GM21717 (cell line): Measurements from ENCODE around the gene MRAS.

Source experiments
- ATAC-seq: cut with Tn5 transposase; IDR thresholded peaks from one replicate; pipeline ENCODE4 v1.9.1; 2021; ENCODE audit warnings: mild to moderate bottlenecking, moderate library complexity; ENCODE audit not compliant: unreplicated experiment

MRAS gene

DNA sequence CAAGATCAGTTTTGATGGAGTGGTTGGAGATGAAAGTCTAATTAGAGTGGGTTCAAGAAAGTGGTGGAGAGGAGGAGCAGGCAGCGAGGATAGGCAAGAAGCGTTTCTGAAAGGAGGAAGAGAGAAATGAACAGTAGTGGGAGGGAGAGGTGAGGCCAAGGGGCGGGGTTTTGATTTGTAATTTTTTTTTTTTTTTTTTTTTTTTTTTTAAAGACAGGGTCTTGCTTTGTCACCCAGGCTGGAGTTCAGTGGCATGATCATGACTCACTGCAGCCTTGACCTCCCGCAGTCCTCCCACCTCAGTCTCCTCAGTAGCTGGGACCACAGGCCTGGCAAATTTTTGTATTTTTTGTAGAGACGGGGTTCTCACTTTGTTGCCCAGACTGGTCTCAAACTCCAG, 36.6 kb downstream of the MRAS start:
- no peak for ATAC-seq

DNA sequence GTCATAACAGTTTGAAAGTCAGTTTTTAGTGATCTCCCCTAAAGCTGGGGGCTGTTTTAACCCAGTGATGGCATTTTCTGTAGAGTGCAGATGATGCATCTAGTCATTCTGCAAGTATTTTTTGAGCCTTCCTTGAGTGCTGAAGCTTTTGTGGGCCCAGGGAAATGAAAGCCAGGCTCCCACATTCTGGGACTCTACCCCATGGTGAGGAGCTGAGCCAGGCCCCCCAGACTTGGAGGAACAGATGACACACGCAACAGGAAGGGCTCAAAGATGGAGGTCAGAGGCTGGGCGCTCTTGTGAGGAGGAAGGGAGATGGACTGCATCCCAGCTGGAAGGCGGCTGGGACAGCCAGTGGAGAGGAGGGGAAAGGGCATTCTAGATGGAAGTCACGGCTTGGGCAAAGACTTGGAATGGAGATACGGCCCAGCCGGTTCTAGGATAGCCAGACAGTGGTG, 40.8 kb downstream of the MRAS start:
- no peak for ATAC-seq

DNA sequence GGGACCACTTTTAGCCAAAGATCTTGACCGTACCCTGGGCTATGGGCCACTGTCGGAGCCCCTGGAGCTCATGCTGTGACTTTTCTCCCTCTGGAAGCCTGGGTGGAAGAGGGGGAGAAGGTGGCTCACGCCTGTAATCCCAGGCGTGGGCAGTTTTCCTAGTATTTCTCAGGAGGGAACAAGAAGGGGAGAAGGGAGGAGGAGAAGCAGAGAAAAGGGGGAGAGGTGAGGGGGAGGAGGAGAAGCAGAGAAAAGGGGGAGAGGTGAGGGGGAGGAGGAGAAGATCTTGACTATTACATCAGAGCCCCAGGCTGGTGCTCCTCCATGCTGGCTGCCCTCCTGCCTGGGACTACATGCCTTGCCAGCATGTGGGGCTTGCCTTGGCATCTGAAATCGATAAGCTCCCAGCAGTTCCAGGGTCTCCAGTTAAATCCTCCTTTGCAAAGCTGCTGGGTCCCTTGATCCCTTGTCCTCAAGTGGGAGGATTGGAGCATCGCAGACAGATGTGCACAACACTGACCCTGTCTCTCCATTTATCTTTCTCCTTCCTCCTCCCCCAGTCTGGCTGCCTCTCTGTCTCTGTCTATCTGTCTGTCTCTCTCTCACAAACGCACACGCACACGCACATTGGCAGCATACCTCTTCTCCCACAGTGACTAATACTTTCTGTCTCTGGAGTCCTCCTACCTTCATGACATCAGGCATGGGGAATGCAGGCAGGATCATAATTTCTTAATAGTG, 41.6 kb downstream of the MRAS start:
- no peak for ATAC-seq

DNA sequence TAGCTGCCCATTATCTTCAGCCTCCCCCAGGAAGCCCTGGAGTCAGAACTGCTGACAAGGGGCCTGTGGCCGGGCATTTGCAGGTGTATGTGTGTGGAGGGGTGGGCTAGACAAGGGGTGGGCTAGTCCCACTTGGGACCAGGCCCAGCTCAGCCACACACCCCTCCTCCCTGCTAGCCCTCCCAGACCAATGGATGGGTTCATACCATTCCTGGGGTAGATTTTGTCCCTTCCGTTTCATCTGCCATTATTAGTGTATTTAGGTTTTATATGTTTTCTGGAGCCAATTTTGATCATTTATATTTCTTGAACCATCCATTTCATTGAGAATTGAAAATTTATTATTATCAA, 42.2 kb downstream of the MRAS start:
- ATAC-seq = no peak

DNA sequence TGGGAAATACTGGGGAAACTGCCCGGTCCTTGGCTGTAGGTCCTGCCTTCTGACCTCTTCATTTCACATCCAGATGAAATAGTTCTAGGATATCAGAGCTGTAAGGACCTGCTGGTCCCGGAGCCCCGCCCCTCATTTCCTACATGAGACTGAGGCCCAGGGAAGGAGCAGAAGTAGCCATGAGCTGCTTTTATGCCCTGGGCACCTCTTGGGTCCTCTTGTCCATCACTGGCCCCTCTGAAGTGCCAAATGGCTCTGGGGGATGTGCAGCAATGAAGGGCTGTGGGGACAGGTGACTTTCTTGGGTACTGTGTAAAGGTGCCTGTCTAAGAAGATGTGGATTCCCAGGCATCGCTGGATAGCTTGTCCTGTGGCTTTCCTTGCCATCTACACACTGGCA, 45.8 kb downstream of the MRAS start:
- ATAC-seq = no peak

DNA sequence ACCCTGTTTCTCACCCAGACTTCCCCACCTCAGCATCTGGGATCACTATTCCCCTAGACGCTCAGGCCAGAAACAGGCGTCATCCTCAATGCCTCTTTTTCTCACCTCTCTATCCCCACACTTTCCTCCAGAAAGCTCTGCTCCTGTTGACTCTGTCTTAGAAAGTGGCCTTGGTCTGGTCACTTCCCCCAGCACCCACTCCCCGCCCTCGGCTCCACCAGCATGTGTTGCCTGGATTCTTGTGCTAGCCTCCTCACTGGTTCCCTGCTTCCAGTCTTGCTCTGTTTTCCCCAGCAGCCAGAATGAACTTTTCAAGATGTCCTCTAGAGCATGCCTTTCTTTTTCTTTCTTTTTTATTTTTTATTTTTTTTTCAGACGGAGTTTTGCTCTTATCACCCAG, 46.3 kb downstream of the MRAS start:
- no peak for ATAC-seq

DNA sequence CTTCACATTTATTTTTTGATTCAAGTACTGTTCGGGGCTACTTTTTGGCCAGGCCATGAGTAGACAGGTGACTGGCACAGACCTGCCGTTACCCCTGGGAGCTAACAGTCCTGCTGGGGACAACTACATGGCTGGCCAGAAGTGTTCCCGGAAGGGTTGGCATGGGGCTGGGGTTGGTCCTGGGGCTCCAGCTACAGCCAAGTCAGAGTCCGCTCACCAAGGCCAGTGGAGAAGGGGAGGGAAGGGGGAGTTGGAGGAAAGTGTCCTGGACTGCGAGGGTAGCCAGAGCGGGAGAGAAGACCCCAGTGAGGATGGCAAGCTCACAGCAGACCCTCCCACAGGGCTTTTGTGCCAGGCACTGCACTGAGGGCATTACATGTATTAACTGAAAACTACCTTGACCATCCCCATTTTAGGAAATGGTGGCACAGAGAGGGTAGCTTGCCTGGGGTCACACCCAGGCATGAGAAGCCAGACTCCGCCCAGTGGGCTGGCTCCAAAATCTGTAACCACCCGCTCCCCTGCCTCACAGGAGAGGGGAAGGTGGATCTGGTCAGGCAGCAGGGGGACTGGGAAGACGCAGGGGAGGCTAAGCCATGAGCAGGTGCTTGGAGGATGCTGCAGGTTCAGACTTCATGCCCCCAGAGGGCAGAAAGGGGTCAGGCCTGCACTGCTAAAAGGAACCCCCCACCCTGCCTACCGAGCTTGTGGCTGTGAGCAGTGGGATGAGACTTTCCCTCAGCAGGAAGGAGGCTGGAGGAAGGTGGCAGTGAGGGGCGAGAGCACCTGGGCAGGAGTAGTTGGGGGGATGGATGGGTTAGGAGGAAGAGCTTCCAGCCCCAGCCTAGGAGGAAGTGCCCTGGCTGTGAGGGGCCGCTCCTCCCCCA, 47.7 kb downstream of the MRAS start:
- ATAC-seq = no peak

DNA sequence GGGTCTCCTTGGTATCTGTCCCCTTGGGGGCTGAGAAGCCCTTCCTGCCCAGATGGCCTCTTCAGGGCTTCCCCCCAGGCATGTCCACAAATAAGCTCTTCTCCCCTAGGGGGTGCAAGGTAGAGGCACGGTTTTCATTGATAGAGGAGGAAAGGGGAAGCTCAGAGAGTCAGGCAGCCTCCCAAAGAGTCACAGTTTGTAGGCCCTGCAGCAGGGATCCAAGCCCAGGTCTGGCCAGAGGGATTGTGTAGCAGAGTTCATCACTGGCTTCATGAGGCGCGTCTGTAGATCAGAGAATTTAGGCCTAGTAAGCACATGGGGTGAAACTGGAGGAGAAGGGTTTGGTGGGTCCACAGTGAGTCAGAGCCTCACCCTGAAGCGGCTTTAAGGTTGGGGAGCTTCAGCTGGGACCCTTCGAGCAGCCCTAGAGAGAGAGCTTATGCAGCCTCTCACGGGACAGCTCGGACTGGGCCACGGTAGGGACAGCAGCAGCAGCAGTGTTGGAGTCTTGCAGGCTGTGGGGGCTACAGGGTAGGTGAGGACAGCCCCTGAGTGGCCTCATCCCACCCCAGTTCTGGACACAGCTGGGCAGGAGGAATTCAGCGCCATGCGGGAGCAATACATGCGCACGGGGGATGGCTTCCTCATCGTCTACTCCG, 48.5 kb downstream of the MRAS start:
- no peak for ATAC-seq

DNA sequence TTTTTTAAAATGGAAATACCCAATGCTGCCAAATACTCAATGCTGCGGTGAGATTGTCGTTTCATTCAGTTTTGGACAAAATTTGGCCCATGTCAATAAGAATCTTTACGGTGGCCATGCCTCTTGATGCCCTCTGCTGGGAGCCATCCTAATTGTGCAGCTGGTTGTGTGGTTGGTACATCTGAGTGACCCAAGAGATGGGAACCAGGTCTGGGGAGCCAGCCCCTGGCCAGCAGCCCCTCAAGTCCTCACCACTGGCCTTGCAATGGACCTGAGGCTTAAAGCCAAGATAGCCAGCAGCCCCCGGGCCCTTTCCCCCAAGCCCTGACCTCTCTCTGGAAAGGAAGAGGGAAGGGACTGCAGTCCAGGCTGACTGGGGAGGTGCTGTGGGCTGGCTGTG, 49.6 kb downstream of the MRAS start:
- no peak for ATAC-seq

DNA sequence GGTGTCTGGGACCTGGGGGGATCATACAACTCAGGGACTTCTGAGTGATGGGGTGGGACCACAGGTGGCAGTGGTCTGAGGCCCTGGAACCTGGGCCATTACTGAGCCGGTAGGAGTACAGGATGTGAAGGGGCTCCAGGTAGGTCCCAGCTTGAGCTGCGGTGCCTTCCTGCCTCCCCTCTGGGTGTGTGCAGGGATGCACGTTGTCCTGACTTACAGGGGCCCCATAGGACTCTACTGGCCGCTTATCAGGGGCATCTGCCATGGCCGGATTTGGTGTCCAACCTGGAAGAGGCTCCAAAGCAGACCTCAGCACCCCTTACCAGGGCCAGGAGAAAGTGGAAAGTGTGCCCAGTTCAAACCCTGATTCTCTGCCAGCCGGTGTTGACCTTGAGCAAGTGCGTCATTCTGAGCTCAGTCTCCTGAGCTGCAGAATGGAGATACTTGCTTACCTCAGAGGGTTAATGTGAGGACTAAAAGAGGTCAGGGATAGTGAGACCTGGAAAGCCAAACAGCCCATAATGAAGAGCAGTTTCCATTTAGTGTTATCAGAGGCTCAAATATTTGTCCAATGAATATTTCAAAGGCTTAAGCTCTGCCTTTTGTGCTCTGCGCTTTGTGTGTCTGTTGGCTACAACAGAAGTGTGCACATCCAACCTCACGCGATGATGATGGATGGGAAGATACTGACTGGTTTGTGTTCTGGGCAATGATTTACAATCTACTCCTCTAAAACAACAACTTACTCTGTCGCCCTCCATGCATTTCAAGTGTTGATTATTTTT, 50.6 kb downstream of the MRAS start:
- no peak for ATAC-seq

DNA sequence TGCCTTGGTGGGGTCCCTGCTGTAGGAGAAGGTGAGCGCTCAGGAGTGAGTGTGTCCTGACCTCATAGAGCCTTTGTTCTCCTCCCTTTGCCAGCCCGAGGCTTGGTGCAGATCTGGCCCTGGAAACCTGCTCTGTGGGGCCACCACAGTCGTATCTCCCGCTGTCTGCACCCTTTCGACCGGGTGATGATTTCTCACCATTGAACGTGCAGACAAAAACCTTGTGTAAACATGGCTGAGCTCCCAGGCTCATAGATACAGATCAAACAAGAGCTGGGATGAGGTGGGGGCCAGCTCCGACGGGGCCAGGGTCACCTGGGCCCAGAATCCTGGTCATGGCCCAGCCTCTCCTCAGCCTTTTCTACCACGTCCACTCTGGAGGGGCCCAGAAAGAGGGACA, 51.4 kb downstream of the MRAS start:
- no peak for ATAC-seq

DNA sequence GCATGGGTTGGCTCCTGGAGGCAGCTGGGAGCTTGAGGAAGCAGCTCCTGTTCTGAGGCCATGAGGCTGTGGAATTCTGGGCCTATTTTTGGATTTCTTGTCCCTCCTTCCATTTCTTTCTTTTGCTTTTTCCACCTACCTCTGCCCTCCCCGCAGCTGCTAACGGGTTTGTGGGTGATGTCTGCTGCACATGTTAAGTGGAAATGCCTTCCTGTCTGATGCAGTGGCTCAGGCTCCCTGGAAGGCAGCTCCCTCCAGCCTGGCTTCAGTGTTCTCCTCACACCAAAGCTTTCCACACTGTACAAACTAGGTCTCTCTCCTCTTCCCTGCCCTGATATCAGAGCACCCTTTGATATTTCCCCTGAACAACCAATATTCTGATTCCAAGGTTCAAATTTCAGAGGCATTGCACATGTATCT, 52.3 kb downstream of the MRAS start:
- ATAC-seq = no peak

DNA sequence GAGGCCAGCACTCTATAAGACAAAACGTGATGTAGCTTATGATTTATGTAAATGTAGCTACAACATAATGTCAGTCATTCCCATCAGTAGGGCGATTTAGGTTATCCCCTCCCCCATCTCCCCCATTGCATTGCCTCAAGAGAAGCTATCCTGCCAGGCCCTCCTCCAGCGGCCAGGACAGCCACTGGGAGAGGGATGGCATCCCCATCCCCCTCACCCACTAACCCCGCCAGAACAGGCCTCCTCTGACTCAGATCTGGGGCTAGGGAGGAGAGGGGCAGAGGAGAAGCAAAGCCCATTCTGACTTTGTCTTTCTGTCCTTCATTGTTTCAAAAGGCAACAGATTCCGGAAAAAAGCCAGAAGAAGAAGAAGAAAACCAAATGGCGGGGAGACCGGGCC, 53.5 kb downstream of the MRAS start:
- ATAC-seq = no peak

DNA sequence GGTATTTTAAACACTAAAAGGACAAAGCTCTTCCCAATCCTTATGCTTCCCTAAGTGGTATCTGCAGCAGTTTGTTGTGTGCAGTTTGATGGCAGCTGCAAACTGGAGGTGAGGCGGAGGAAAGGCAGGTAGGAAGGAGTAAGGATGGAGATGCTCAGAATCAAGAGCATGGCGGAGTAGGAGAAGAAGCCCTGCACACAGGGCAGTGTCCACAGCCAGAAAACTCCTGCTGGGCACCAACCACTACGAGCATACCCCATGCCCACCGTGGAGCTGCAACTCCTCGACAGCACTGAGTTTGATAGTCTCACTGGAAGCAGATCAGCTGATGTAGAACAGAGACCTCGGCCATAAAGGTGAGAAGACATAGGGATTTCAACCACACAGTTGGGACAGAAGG, 55.7 kb downstream of the MRAS start:
- no peak for ATAC-seq

DNA sequence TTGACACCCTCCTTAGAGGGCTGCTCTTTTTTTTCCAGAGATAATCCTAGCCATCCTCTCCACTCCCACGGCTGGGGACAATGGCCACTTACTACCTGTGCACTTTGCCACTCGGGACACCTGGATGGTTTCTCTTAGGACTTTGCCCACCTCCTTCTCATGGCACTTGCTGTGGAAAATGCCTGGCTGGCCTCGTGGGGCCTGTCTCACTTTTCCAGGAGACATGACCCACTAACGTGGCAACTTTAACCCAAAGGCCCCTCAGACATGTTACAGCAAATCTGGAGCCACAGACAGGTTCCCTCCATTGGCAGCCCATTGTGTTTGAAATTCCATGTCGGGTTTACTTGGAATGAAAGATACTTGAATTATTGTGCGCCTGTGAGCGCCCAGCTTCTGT, 56.6 kb downstream of the MRAS start:
- no peak for ATAC-seq

DNA sequence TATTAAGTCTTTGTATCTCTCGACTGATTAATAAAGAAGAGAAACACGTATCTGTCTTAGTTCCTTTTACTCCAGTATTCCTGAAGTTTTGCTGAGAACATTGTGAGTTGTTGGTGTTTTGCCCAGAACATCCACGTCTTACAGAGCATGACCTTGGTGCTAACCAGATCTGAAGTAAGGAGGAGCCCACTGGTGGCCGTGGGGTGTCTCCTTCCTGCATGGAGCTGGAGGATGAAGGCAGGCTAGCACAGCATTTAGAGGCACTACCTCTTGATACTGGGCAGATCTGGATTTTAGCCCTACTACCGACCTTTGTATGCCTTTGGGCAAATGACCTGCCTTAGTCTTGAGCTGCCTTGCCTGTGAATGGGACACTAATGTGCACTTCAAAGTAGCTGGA, 57.1 kb downstream of the MRAS start:
- no peak for ATAC-seq

DNA sequence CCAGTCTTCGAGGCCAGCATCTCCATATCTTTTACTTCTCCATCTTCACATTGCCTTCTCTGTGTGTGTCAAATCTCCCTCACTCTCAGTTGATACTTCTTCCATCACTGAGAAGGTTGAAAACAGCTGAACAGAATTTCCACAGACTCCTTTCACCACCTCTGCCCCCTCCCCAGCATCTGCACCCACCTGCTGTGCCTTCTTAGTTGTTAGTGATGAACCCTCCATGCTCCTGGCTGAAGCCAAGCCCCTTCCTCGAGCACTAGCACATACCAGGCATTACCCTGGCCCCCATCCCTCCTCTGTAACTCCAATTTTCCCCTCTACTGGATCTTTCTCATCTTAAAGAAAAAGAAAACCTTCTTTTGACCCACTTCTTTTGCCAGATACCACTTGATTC, 58.2 kb downstream of the MRAS start:
- no peak for ATAC-seq

DNA sequence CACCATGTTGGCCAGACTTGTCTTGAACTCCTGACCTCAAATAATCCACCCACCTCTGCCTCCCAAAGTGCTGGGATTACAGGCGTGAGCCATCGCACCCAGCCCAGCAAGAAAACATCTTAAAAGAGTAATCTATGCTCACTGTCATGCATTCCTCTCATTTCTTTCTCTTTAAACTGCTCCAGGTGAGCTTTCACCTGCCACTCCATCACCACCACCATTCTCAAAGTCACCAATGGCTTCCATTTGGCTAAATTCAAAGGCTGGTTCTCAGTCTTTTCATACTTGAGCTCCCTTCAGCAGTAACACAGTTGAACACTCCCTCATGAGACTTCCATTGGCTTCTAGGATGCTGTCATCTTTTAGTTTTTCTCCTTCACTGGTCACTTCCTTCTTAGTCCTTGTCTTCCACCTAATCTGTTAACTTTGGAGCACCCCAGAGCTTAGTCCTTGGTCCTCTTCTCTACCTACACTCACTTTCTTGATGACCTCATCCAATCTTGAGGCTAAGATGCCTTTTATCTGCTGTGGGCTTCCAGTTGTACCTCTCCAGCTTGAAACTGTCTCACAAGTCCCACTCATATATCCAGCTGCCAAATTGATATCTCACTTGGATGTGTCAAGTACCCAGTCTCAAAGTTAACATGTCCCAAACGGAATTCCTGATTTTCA, 59.0 kb downstream of the MRAS start:
- no peak for ATAC-seq

DNA sequence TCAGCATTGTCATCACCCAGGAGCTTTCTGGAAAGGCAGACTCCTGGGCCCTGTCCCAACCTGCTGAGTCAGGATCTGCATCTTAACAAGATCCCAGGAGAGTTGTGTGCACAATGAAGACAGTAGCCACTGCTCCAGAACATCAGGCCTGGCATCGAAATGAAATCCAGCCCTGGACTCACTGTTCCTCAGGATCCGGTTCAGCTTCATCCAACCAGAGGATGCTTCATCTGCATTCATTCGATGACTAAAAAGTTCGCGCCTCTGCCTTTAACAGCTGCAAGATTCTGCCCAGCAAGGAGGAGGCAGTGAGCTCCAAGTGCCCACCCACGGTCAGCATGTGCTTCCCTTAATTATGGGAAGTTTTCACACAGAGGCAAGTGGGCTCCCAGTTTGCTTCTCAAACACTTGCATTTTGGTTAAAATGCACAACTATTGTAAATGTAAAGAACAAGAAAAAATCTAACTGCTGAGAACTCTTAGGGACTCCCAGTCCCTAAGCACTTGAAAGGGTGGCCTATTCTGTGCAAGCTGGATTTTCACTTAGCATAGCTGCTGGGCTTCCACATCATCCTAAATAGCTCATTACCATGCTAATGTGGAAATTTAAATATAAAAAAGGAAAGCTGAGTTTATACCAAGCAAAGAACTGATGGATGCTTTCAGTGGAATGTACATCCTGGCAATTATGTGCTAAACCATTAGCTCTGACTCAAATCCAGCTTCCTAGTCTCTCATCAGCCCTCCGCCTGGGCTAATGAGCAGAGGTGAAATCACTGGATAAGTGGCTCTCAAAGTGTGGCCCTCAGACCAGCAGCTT, 60.6 kb downstream of the MRAS start:
- ATAC-seq = no peak
